GM23338 (cell line): ENCODE results near the gene NPHP4. TPM values are rescaled to one million over a fixed set of nuclear protein-coding genes. Genes with fewer than 3 reads are reported as not detected.

ENCODE experiments used
- ATAC-seq: fragments of 200-7000 bp; cut with Tn5 transposase; 3 replicates; pipeline ENCODE4 v1.9.1; 2020
- DNase-seq: peaks from one replicate; pipeline ENCODE4 v3.0.0-alpha.2; 2015; ENCODE audit warnings: low spot score
- H2AFZ ChIP-seq: fragments of 200-600 bp; sonication (generic); 2 replicates; pipeline ENCODE4 v1.8.0; 2016; ENCODE audit warnings: antibody characterized with exemption, mild to moderate bottlenecking, moderate library complexity
- H3F3A ChIP-seq: fragments of 200-600 bp; sonication (generic); replicated peaks from 2 replicates; pipeline ENCODE4 v1.8.0; 2017; ENCODE audit warnings: antibody characterized with exemption, mixed run types, low read depth
- H3K27ac ChIP-seq: fragments of 200-600 bp; sonication (generic); 2 replicates; pipeline ENCODE4 v1.6.1; 2016; ENCODE audit warnings: low read depth
- H3K27me3 ChIP-seq: fragments of 200-600 bp; sonication (generic); 2 replicates; pipeline ENCODE4 v1.8.0; 2016; ENCODE audit warnings: mild to moderate bottlenecking, mixed run types, moderate library complexity; ENCODE audit not compliant: insufficient read depth
- H3K36me3 ChIP-seq: fragments of 200-600 bp; sonication (generic); 2 replicates; pipeline ENCODE4 v1.8.0; 2016; ENCODE audit warnings: mild to moderate bottlenecking; ENCODE audit not compliant: insufficient read depth
- H3K4me1 ChIP-seq: fragments of 200-600 bp; sonication (generic); 2 replicates; pipeline ENCODE4 v1.8.0; 2016; ENCODE audit warnings: mild to moderate bottlenecking, moderate library complexity; ENCODE audit not compliant: insufficient read depth
- H3K4me2 ChIP-seq: fragments of 200-600 bp; sonication (generic); 2 replicates; pipeline ENCODE4 v1.7.1; 2017; ENCODE audit warnings: mixed run types
- H3K4me3 ChIP-seq: fragments of 200-600 bp; sonication (generic); 2 replicates; pipeline ENCODE4 v1.6.1; 2016; ENCODE audit warnings: mixed run types
- H3K79me2 ChIP-seq: fragments of 200-600 bp; sonication (generic); replicated peaks from 2 replicates; pipeline ENCODE4 v1.8.0; 2017; ENCODE audit warnings: mild to moderate bottlenecking; ENCODE audit not compliant: insufficient read depth
- H3K9me2 ChIP-seq: fragments of 200-600 bp; sonication (generic); 2 replicates; pipeline ENCODE4 v1.8.0; 2017; ENCODE audit not compliant: insufficient read depth
- H4K20me1 ChIP-seq: fragments of 200-600 bp; sonication (generic); replicated peaks from 2 replicates; pipeline ENCODE4 v1.8.0; 2017; ENCODE audit warnings: mild to moderate bottlenecking; ENCODE audit not compliant: insufficient read depth
- H3K27ac Mint-ChIP-seq: 2 replicates; pipeline ENCODE4 v1.8.0; 2020; ENCODE audit warnings: inconsistent platforms, mild to moderate bottlenecking, moderate library complexity, mixed read lengths
- H3K27me3 Mint-ChIP-seq: 3 replicates; pipeline ENCODE4 v1.8.0; 2022; ENCODE audit warnings: low read depth, mild to moderate bottlenecking, moderate library complexity, mixed read lengths, inconsistent platforms; ENCODE audit not compliant: insufficient read depth, poor library complexity
- H3K36me3 Mint-ChIP-seq: 3 replicates; pipeline ENCODE4 v1.8.0; 2021; ENCODE audit warnings: low read depth, mild to moderate bottlenecking, inconsistent platforms, moderate library complexity, mixed read lengths
- H3K4me1 Mint-ChIP-seq: 3 replicates; pipeline ENCODE4 v1.8.0; 2020; ENCODE audit warnings: mild to moderate bottlenecking, inconsistent platforms, mixed read lengths
- H3K4me3 Mint-ChIP-seq: 3 replicates; pipeline ENCODE4 v1.8.0; 2021; ENCODE audit warnings: moderate library complexity, mild to moderate bottlenecking, inconsistent platforms, mixed read lengths
- H3K9me3 Mint-ChIP-seq: 3 replicates; pipeline ENCODE4 v1.8.0; 2020; ENCODE audit warnings: moderate library complexity, mild to moderate bottlenecking, inconsistent platforms, mixed read lengths
- CREB1 ChIP-seq: fragments of 250-450 bp; sonication (Bioruptor Pico); IDR thresholded peaks from 2 replicates; pipeline ENCODE4 v1.5.0; 2020; ENCODE audit warnings: low read depth, mild to moderate bottlenecking, moderate library complexity
- EZH2phosphoT487 ChIP-seq: fragments of 200-600 bp; sonication (generic); IDR thresholded peaks from one replicate; pipeline ENCODE4 v1.8.1; 2018; ENCODE audit warnings: antibody characterized with exemption; ENCODE audit not compliant: unreplicated experiment
- NANOG ChIP-seq: IDR thresholded peaks from 2 replicates; pipeline ENCODE4 v1.6.1; 2016; ENCODE audit warnings: antibody characterized with exemption, borderline replicate concordance
- STAT1 ChIP-seq: IDR thresholded peaks from one replicate; pipeline ENCODE4 v1.6.1; 2016; ENCODE audit warnings: antibody characterized with exemption; ENCODE audit not compliant: unreplicated experiment
- ZNF114 ChIP-seq: fragments of 250-450 bp; sonication (Bioruptor Pico); IDR thresholded peaks from 2 replicates; pipeline ENCODE4 v1.5.0; 2020; ENCODE audit warnings: mild to moderate bottlenecking, moderate library complexity
- polyA plus RNA-seq: library from polyadenylated mRNA; unstranded; fragments of >200 nt; fragmentation: Nextera tagmentation; extraction: Ambion mirVana; gene quantifications from 2 replicates; pipeline ENCODE4 v1.2.1, GENCODE V29; 2016
- total RNA-seq: library from RNA; depleted of rRNA; stranded (reverse); fragments of >200 nt; shearing (Covaris generic); gene quantifications from 2 replicates; pipeline ENCODE4 v1.2.3, GENCODE V29; 2014
- TF ChIP-seq, protein P1 (sequence below), 2 experiments: fragments of 200-600 bp in 1 of 2; sonication (generic) in 1 of 2; conservative IDR thresholded peaks; 2 replicates each; pipeline versions ENCODE4 v1.5.1 to v1.6.1; 2016 to 2017; ENCODE audit warnings: antibody characterized with exemption in 2 of 2, low read depth in 2 of 2, mild to moderate bottlenecking in 2 of 2, moderate library complexity in 1 of 2
- TF ChIP-seq, protein P2 (sequence below): IDR thresholded peaks from one replicate; pipeline ENCODE4 v1.6.1; 2018; ENCODE audit warnings: antibody characterized with exemption; ENCODE audit not compliant: unreplicated experiment
- TF ChIP-seq, protein P3 (sequence below): IDR thresholded peaks from 2 replicates; pipeline ENCODE4 v1.6.1; 2016; ENCODE audit warnings: antibody characterized with exemption
- TF ChIP-seq, protein P4 (sequence below): fragments of 250-450 bp; sonication (Bioruptor Pico); IDR thresholded peaks from 2 replicates; pipeline ENCODE4 v1.5.0; 2020; ENCODE audit warnings: mild to moderate bottlenecking, moderate library complexity

The NPHP4 gene
- total and polyA plus RNA-seq, 2 experiments from 2014 or later = 2.5 to 12.4 TPM

- Histone ChIP-seq H3K27ac (no peak overlapping the region), H3K36me3 (no peaks in the 10 kb centered on the region), H3K4me1 (no peaks in the 10 kb centered on the region), H4K20me1 (no peaks in the 10 kb centered on the region), H2AFZ (no peak overlapping the region), H3K9me2 (no peaks in the 10 kb centered on the region), H3K27me3 (no peaks in the 10 kb centered on the region), H3K4me3 (no peak overlapping the region), H3K4me2 (no peak overlapping the region), H3F3A (no peaks in the 10 kb centered on the region), H3K79me2 (no peaks in the 10 kb centered on the region)
- Mint-ChIP-seq H3K4me3 (no peak overlapping the region), H3K4me1 (peaks cover 6% of the 10 kb centered on the region), H3K9me3 (peaks cover 8% of the 10 kb centered on the region; the same call in 2 of the 3 replicates), H3K27ac (no peak overlapping the region), H3K36me3 (peaks cover 13% of the 10 kb centered on the region), H3K27me3 (peaks cover 6% of the 10 kb centered on the region)
- ATAC-seq (peak; percentile 68), DNase-seq (peak; percentile 43)
- TF ChIP-seq, protein P1, sequence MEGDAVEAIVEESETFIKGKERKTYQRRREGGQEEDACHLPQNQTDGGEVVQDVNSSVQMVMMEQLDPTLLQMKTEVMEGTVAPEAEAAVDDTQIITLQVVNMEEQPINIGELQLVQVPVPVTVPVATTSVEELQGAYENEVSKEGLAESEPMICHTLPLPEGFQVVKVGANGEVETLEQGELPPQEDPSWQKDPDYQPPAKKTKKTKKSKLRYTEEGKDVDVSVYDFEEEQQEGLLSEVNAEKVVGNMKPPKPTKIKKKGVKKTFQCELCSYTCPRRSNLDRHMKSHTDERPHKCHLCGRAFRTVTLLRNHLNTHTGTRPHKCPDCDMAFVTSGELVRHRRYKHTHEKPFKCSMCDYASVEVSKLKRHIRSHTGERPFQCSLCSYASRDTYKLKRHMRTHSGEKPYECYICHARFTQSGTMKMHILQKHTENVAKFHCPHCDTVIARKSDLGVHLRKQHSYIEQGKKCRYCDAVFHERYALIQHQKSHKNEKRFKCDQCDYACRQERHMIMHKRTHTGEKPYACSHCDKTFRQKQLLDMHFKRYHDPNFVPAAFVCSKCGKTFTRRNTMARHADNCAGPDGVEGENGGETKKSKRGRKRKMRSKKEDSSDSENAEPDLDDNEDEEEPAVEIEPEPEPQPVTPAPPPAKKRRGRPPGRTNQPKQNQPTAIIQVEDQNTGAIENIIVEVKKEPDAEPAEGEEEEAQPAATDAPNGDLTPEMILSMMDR (conservative IDR thresholded peaks at IDR 0.05; ENCODE audit: low read depth in 2 of 2) = peak in 1 of 2 experiments; percentile 48; a peak in 3 of 4 replicates
- TF ChIP-seq CREB1 (CRISPR knock-in tag) = no peak
- no peak for TF ChIP-seq ZNF114 (CRISPR knock-in tag)
- TF ChIP-seq NANOG = no peak
- TF ChIP-seq, protein P2, sequence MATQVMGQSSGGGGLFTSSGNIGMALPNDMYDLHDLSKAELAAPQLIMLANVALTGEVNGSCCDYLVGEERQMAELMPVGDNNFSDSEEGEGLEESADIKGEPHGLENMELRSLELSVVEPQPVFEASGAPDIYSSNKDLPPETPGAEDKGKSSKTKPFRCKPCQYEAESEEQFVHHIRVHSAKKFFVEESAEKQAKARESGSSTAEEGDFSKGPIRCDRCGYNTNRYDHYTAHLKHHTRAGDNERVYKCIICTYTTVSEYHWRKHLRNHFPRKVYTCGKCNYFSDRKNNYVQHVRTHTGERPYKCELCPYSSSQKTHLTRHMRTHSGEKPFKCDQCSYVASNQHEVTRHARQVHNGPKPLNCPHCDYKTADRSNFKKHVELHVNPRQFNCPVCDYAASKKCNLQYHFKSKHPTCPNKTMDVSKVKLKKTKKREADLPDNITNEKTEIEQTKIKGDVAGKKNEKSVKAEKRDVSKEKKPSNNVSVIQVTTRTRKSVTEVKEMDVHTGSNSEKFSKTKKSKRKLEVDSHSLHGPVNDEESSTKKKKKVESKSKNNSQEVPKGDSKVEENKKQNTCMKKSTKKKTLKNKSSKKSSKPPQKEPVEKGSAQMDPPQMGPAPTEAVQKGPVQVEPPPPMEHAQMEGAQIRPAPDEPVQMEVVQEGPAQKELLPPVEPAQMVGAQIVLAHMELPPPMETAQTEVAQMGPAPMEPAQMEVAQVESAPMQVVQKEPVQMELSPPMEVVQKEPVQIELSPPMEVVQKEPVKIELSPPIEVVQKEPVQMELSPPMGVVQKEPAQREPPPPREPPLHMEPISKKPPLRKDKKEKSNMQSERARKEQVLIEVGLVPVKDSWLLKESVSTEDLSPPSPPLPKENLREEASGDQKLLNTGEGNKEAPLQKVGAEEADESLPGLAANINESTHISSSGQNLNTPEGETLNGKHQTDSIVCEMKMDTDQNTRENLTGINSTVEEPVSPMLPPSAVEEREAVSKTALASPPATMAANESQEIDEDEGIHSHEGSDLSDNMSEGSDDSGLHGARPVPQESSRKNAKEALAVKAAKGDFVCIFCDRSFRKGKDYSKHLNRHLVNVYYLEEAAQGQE = no peak
- TF ChIP-seq, protein P3, sequence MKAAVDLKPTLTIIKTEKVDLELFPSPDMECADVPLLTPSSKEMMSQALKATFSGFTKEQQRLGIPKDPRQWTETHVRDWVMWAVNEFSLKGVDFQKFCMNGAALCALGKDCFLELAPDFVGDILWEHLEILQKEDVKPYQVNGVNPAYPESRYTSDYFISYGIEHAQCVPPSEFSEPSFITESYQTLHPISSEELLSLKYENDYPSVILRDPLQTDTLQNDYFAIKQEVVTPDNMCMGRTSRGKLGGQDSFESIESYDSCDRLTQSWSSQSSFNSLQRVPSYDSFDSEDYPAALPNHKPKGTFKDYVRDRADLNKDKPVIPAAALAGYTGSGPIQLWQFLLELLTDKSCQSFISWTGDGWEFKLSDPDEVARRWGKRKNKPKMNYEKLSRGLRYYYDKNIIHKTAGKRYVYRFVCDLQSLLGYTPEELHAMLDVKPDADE = no peak
Measured at GRCh38 chr1:5888606-5889211, 103.5 kb downstream of the NPHP4 start.

- no peak overlapping the region for H2AFZ ChIP-seq
- Mint-ChIP-seq H3K27ac (no peak overlapping the region; the same call in 1 of the 2 replicates), H3K36me3 (peaks cover 10% of the 10 kb centered on the region), H3K27me3 (peaks cover 7% of the 10 kb centered on the region), H3K9me3 (peaks cover 4% of the 10 kb centered on the region; the same call in 2 of the 3 replicates), H3K4me3 (no peak overlapping the region), H3K4me1 (peaks cover 6% of the 10 kb centered on the region)
- no peak for DNase-seq
- no peaks in the 10 kb centered on the region for H3K27me3 ChIP-seq
- H3K36me3 ChIP-seq = no peaks in the 10 kb centered on the region
- H3K4me3 ChIP-seq = no peak overlapping the region
- no peaks in the 10 kb centered on the region for H3K79me2 ChIP-seq
- H4K20me1 ChIP-seq = no peaks in the 10 kb centered on the region
- H3K27ac ChIP-seq = no peak overlapping the region
- H3K4me1 ChIP-seq = no peaks in the 10 kb centered on the region
- no peaks in the 10 kb centered on the region for H3K9me2 ChIP-seq
- ATAC-seq = no peak
- H3K4me2 ChIP-seq = no peak overlapping the region
- no peaks in the 10 kb centered on the region for H3F3A ChIP-seq
- TF ChIP-seq STAT1 = no peak
- TF ChIP-seq, protein P4, sequence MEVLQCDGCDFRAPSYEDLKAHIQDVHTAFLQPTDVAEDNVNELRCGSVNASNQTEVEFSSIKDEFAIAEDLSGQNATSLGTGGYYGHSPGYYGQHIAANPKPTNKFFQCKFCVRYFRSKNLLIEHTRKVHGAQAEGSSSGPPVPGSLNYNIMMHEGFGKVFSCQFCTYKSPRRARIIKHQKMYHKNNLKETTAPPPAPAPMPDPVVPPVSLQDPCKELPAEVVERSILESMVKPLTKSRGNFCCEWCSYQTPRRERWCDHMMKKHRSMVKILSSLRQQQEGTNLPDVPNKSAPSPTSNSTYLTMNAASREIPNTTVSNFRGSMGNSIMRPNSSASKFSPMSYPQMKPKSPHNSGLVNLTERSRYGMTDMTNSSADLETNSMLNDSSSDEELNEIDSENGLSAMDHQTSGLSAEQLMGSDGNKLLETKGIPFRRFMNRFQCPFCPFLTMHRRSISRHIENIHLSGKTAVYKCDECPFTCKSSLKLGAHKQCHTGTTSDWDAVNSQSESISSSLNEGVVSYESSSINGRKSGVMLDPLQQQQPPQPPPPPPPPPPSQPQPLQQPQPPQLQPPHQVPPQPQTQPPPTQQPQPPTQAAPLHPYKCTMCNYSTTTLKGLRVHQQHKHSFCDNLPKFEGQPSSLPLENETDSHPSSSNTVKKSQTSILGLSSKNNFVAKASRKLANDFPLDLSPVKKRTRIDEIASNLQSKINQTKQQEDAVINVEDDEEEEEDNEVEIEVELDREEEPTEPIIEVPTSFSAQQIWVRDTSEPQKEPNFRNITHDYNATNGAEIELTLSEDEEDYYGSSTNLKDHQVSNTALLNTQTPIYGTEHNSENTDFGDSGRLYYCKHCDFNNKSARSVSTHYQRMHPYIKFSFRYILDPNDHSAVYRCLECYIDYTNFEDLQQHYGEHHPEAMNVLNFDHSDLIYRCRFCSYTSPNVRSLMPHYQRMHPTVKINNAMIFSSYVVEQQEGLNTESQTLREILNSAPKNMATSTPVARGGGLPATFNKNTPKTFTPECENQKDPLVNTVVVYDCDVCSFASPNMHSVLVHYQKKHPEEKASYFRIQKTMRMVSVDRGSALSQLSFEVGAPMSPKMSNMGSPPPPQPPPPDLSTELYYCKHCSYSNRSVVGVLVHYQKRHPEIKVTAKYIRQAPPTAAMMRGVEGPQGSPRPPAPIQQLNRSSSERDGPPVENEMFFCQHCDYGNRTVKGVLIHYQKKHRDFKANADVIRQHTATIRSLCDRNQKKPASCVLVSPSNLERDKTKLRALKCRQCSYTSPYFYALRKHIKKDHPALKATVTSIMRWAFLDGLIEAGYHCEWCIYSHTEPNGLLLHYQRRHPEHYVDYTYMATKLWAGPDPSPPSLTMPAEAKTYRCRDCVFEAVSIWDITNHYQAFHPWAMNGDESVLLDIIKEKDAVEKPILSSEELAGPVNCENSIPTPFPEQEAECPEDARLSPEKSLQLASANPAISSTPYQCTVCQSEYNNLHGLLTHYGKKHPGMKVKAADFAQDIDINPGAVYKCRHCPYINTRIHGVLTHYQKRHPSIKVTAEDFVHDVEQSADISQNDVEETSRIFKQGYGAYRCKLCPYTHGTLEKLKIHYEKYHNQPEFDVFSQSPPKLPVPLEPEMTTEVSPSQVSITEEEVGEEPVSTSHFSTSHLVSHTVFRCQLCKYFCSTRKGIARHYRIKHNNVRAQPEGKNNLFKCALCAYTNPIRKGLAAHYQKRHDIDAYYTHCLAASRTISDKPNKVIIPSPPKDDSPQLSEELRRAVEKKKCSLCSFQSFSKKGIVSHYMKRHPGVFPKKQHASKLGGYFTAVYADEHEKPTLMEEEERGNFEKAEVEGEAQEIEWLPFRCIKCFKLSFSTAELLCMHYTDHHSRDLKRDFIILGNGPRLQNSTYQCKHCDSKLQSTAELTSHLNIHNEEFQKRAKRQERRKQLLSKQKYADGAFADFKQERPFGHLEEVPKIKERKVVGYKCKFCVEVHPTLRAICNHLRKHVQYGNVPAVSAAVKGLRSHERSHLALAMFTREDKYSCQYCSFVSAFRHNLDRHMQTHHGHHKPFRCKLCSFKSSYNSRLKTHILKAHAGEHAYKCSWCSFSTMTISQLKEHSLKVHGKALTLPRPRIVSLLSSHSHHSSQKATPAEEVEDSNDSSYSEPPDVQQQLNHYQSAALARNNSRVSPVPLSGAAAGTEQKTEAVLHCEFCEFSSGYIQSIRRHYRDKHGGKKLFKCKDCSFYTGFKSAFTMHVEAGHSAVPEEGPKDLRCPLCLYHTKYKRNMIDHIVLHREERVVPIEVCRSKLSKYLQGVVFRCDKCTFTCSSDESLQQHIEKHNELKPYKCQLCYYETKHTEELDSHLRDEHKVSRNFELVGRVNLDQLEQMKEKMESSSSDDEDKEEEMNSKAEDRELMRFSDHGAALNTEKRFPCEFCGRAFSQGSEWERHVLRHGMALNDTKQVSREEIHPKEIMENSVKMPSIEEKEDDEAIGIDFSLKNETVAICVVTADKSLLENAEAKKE = no peak
- no peak for TF ChIP-seq EZH2phosphoT487
Measured at GRCh38 chr1:5887971-5888361, 104.3 kb downstream of the NPHP4 start.
